ENCODE data around the gene ARL6IP5. TPM values are rescaled to one million over a fixed set of nuclear protein-coding genes. Genes with fewer than 3 reads are reported as not detected.

ARL6IP5 gene
- total RNA-seq, 1 experiment from 2014 or later = 30.0 TPM

DNA sequence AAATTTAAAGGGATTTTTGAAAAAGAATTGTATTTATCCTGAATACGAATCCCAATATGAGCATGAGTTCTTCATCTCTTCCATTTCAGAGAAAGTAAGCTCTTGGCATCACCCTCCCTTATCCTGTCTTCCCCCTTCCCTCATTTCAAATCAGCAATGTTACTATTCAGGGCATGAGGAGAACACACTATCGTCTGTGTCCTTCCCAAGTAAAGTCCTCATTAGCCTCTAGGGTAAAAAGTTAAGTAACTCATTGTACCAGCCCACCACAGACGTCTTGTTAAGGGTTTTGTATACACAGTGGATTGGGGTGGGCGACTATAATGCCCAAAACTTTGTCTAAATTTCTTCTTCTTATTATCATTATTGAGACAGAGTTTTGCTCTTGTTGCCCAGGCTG is 14.8 kb downstream of the ARL6IP5 start:
- H3K4me3 ChIP-seq (replicated peaks in 1 of 2; ENCODE audit: low read depth in 1 of 2, low read length in 2 of 2) = no peak overlapping the region
- DNase-seq (ENCODE audit: low read depth, low spot score) (no peak), ATAC-seq (no peak)
- H3K79me2 ChIP-seq (ENCODE audit: insufficient read depth, low read length) = no peaks in the 10 kb centered on the region
- H3K9ac ChIP-seq (ENCODE audit: low read length) = no peak overlapping the region
- ChIA-PET RAD21 (ENCODE audit: low non-redundant PET in 1 of 2, low total read pairs in 2 of 2, uncharacterized antibody in 2 of 2, unreplicated experiment in 2 of 2) (no interaction called here), CTCF (no interaction called here), POLR2A (interaction anchor here (0.6 kb wide), 1 partner anchor 69 kb away, joined by 5 read pairs; no protein-coding TSS in a partner anchor)
- no peaks in the 10 kb centered on the region for H3K9me3 ChIP-seq (ENCODE audit: control insufficient read depth in 1 of 2, insufficient read depth in 1 of 2, low read depth in 1 of 2, low read length in 2 of 2)
- no peaks in the 10 kb centered on the region for H3K27me3 ChIP-seq (ENCODE audit: insufficient read depth, low read length)
- no peak overlapping the region for H3K4me2 ChIP-seq (ENCODE audit: low read length)
- no TSS peak for BruUV-seq (replicated peaks)
- no peak overlapping the region for H2AFZ ChIP-seq (ENCODE audit: low read depth, low read length, poor library complexity, severe bottlenecking)
- TF ChIP-seq ZFX (IDR thresholded peaks at IDR 0.05) (no peak), ZNF274 (IDR thresholded peaks at IDR 0.05; ENCODE audit: low read depth, low read length) (no peak), EZH2phosphoT487 (IDR thresholded peaks at IDR 0.05; ENCODE audit: borderline replicate concordance) (no peak), TCF7L2 (IDR thresholded peaks at IDR 0.05; ENCODE audit: borderline replicate concordance, extremely low read depth, insufficient read depth, insufficient read length) (no peak), ELF1 (IDR thresholded peaks at IDR 0.05; ENCODE audit: borderline replicate concordance, low read depth) (no peak), POLR2AphosphoS5 (IDR thresholded peaks at IDR 0.05; ENCODE audit: low read depth, low read length) (no peak), EGR1 (IDR thresholded peaks at IDR 0.05; ENCODE audit: low read depth) (no peak), CBX3 (IDR thresholded peaks at IDR 0.05; ENCODE audit: low read depth) (no peak), FOSL1 (IDR thresholded peaks at IDR 0.05; ENCODE audit: low read depth) (no peak)
- TF ChIP-seq, protein P1, sequence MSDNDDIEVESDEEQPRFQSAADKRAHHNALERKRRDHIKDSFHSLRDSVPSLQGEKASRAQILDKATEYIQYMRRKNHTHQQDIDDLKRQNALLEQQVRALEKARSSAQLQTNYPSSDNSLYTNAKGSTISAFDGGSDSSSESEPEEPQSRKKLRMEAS (IDR thresholded peaks at IDR 0.05) = no peak
- TF ChIP-seq, protein P2, sequence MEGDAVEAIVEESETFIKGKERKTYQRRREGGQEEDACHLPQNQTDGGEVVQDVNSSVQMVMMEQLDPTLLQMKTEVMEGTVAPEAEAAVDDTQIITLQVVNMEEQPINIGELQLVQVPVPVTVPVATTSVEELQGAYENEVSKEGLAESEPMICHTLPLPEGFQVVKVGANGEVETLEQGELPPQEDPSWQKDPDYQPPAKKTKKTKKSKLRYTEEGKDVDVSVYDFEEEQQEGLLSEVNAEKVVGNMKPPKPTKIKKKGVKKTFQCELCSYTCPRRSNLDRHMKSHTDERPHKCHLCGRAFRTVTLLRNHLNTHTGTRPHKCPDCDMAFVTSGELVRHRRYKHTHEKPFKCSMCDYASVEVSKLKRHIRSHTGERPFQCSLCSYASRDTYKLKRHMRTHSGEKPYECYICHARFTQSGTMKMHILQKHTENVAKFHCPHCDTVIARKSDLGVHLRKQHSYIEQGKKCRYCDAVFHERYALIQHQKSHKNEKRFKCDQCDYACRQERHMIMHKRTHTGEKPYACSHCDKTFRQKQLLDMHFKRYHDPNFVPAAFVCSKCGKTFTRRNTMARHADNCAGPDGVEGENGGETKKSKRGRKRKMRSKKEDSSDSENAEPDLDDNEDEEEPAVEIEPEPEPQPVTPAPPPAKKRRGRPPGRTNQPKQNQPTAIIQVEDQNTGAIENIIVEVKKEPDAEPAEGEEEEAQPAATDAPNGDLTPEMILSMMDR (IDR thresholded peaks at IDR 0.05 in 2 of 3, conservative IDR thresholded peaks at IDR 0.05 in 1 of 3; ENCODE audit: borderline replicate concordance in 1 of 3, insufficient read depth in 1 of 3, low read depth in 2 of 3, low read length in 2 of 3) = no peak
- TF ChIP-seq, protein P3, sequence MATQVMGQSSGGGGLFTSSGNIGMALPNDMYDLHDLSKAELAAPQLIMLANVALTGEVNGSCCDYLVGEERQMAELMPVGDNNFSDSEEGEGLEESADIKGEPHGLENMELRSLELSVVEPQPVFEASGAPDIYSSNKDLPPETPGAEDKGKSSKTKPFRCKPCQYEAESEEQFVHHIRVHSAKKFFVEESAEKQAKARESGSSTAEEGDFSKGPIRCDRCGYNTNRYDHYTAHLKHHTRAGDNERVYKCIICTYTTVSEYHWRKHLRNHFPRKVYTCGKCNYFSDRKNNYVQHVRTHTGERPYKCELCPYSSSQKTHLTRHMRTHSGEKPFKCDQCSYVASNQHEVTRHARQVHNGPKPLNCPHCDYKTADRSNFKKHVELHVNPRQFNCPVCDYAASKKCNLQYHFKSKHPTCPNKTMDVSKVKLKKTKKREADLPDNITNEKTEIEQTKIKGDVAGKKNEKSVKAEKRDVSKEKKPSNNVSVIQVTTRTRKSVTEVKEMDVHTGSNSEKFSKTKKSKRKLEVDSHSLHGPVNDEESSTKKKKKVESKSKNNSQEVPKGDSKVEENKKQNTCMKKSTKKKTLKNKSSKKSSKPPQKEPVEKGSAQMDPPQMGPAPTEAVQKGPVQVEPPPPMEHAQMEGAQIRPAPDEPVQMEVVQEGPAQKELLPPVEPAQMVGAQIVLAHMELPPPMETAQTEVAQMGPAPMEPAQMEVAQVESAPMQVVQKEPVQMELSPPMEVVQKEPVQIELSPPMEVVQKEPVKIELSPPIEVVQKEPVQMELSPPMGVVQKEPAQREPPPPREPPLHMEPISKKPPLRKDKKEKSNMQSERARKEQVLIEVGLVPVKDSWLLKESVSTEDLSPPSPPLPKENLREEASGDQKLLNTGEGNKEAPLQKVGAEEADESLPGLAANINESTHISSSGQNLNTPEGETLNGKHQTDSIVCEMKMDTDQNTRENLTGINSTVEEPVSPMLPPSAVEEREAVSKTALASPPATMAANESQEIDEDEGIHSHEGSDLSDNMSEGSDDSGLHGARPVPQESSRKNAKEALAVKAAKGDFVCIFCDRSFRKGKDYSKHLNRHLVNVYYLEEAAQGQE (IDR thresholded peaks at IDR 0.05; ENCODE audit: low read depth) = no peak
- TF ChIP-seq, protein P4, sequence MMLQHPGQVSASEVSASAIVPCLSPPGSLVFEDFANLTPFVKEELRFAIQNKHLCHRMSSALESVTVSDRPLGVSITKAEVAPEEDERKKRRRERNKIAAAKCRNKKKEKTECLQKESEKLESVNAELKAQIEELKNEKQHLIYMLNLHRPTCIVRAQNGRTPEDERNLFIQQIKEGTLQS (IDR thresholded peaks at IDR 0.05) = no peak
- TF ChIP-seq, protein P5, sequence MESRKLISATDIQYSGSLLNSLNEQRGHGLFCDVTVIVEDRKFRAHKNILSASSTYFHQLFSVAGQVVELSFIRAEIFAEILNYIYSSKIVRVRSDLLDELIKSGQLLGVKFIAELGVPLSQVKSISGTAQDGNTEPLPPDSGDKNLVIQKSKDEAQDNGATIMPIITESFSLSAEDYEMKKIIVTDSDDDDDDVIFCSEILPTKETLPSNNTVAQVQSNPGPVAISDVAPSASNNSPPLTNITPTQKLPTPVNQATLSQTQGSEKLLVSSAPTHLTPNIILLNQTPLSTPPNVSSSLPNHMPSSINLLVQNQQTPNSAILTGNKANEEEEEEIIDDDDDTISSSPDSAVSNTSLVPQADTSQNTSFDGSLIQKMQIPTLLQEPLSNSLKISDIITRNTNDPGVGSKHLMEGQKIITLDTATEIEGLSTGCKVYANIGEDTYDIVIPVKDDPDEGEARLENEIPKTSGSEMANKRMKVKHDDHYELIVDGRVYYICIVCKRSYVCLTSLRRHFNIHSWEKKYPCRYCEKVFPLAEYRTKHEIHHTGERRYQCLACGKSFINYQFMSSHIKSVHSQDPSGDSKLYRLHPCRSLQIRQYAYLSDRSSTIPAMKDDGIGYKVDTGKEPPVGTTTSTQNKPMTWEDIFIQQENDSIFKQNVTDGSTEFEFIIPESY (IDR thresholded peaks at IDR 0.05; ENCODE audit: extremely low read depth, insufficient replicate concordance, low read length) = no peak
- H3K36me3 ChIP-seq (ENCODE audit: control insufficient read depth in 1 of 2, insufficient read depth in 2 of 2, low read length in 2 of 2) = no peaks in the 10 kb centered on the region; a peak in 2 of 4 replicates
- H4K20me1 ChIP-seq (ENCODE audit: insufficient read depth) = no peaks in the 10 kb centered on the region
- no peaks in the 10 kb centered on the region; a peak in 1 of 4 replicates for H3K4me1 ChIP-seq (ENCODE audit: control insufficient read depth in 1 of 2, insufficient read depth in 2 of 2, low read length in 2 of 2)
- H3K9me2 ChIP-seq (ENCODE audit: insufficient read depth) = no peaks in the 10 kb centered on the region
- H3K27ac ChIP-seq (ENCODE audit: low read depth, low read length) = no peak overlapping the region
- intact Hi-C loops (cut with micrococcal nuclease) = no loop called here

Data from HCT116 (cell line).